K562 (cell line): ENCODE measurements around the gene ZNF429. TPM values are rescaled to one million over a fixed set of nuclear protein-coding genes. Genes with fewer than 3 reads are reported as not detected.

Experiments used
- ATF1 ChIP-seq, 2 experiments: fragments of 450-650 bp in 1 of 2; IDR thresholded peaks; 2 replicates each; pipeline ENCODE4 v1.6.1; 2016; ENCODE audit warnings: missing compliant biosample characterization in 1 of 2, missing genetic modification characterization in 1 of 2
- FOXA3 ChIP-seq, 2 experiments: fragments of 450-650 bp in 1 of 2; sonication (generic) in 1 of 2; formaldehyde crosslinking; IDR thresholded peaks in 1 of 2; conservative IDR thresholded peaks in 1 of 2; 2 replicates each; pipeline versions ENCODE4 v1.4.0 to v1.8.0; 2020 to 2022; ENCODE audit warnings: mild to moderate bottlenecking in 2 of 2, missing genetic modification reagents in 1 of 2
- NONO ChIP-seq, 2 experiments: fragments of 200-400 bp in 1 of 2; fragments of 450-650 bp in 1 of 2; formaldehyde crosslinking in 1 of 2; IDR thresholded peaks; 2 replicates each; pipeline ENCODE4 v1.6.1; 2017; ENCODE audit warnings: low read depth in 2 of 2, mild to moderate bottlenecking in 2 of 2, moderate library complexity in 2 of 2, low read length in 1 of 2
- NR4A1 ChIP-seq, 2 experiments: fragments of 250-450 bp in 1 of 2; fragments of 450-650 bp in 1 of 2; sonication (Bioruptor Pico) in 1 of 2; IDR thresholded peaks; 2 replicates each; pipeline versions ENCODE4 v1.4.0 to v1.6.1; 2016 to 2020; ENCODE audit warnings: mild to moderate bottlenecking in 2 of 2, missing compliant biosample characterization in 1 of 2, missing genetic modification characterization in 1 of 2, moderate library complexity in 1 of 2
- polyA plus RNA-seq, 8 experiments: library from polyadenylated mRNA; depleted of rRNA in 4 of 8; stranded (reverse) in 5 of 8; unstranded in 3 of 8; fragments of >200 nt; fragmentation: Nextera tagmentation in 2 of 8; fragmentation: Illumina TruSeq in 1 of 8; extraction: Ambion mirVana in 2 of 8; extraction: Trizol in 1 of 8; gene quantifications; 2 replicates each; pipeline versions ENCODE4 v1.2.1 to v1.2.3, GENCODE V29; 2011 to 2014; ENCODE audit warnings: inconsistent platforms in 1 of 8, missing spikeins in 1 of 8
- total RNA-seq, 7 experiments: library from RNA; depleted of rRNA in 6 of 7; stranded (reverse); fragments of >200 nt in 6 of 7; fragmentation: Illumina TruSeq in 2 of 7; extraction: Trizol in 2 of 7; gene quantifications; 2 replicates each; pipeline versions ENCODE4 v1.2.1 to v1.2.3, GENCODE V29; 2011 to 2021; ENCODE audit warnings: low replicate concordance in 1 of 7
- TF ChIP-seq, protein P1 (sequence below): sonication (generic); formaldehyde crosslinking; IDR thresholded peaks from 2 replicates; pipeline ENCODE4 v1.8.0; 2023; ENCODE audit warnings: mild to moderate bottlenecking, missing genetic modification reagents
- TF ChIP-seq, protein P2 (sequence below), 2 experiments: fragments of 150-350 bp in 1 of 2; IDR thresholded peaks; 2 replicates each; pipeline ENCODE4 v1.6.1; 2012 to 2016; ENCODE audit warnings: low read depth in 2 of 2, low read length in 2 of 2, mild to moderate bottlenecking in 1 of 2, moderate library complexity in 1 of 2
- TF ChIP-seq, protein P3 (sequence below): sonication (generic); formaldehyde crosslinking; IDR thresholded peaks from 2 replicates; pipeline ENCODE4 v1.8.0; 2022; ENCODE audit warnings: missing genetic modification reagents, mild to moderate bottlenecking, moderate library complexity, borderline replicate concordance
- TF ChIP-seq, protein P4 (sequence below): fragments of 450-650 bp; formaldehyde crosslinking; IDR thresholded peaks from 2 replicates; pipeline ENCODE4 v1.4.0; 2020; ENCODE audit warnings: mild to moderate bottlenecking, moderate library complexity
- TF ChIP-seq, protein P5 (sequence below): sonication (generic); formaldehyde crosslinking; IDR thresholded peaks from 2 replicates; pipeline ENCODE4 v1.8.1; 2023; ENCODE audit warnings: mild to moderate bottlenecking, missing genetic modification reagents

ZNF429 gene
- total and polyA plus RNA-seq, 9 of the 15 experiments (the other 6 are each of a cell fraction or from before 2014, with no cell fraction given): 11.4 to 24.5 (median 16.3) TPM

DNA sequence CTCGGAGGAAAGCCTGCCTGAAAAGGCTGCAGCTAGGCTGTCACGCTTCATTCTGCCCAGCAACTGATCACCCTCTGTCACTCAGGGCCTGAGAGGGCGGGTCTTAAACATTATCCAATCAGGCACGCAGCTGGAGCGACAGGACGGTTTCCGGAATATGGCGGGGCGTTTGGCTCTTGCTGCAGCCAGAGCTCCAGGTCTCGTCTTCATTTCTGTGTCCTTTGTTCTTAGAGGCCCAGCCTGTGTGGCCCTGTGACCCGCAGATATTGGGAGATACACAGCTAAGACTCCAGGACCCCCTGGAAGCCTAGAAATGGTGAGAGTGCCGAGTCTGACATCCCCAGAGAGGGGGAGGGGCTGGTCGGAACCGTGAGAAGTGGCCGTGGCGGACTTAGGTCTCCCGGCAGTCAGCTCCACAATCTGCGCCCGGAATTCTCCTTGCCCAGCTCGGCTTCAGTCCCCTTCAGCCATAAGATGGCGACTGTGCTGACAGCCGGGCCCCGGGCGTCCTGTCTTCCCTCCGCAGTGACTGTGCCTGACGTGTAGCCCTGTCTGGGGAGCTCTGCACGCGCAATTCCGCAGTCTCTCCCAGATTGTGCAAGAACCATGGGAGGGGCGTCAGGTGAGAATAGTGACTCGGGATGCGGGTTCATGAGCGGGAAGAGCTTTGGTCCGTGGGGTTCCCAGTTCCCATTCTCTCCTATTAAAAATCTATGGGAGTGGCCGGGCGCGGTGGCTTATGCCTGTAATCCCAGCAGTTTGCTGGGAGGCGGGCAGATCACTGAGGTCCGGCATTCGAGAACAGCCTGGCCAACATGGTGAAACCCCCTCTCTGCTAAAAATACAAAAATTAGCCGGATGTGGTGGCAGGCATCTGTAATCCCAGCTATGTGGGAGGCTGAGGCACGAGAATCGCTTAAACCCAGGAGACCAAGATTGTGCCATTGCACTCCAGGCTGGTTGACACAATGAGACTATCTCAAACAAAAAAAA, at the start of gene ZNF429 (continued):
- TF ChIP-seq, protein P1, sequence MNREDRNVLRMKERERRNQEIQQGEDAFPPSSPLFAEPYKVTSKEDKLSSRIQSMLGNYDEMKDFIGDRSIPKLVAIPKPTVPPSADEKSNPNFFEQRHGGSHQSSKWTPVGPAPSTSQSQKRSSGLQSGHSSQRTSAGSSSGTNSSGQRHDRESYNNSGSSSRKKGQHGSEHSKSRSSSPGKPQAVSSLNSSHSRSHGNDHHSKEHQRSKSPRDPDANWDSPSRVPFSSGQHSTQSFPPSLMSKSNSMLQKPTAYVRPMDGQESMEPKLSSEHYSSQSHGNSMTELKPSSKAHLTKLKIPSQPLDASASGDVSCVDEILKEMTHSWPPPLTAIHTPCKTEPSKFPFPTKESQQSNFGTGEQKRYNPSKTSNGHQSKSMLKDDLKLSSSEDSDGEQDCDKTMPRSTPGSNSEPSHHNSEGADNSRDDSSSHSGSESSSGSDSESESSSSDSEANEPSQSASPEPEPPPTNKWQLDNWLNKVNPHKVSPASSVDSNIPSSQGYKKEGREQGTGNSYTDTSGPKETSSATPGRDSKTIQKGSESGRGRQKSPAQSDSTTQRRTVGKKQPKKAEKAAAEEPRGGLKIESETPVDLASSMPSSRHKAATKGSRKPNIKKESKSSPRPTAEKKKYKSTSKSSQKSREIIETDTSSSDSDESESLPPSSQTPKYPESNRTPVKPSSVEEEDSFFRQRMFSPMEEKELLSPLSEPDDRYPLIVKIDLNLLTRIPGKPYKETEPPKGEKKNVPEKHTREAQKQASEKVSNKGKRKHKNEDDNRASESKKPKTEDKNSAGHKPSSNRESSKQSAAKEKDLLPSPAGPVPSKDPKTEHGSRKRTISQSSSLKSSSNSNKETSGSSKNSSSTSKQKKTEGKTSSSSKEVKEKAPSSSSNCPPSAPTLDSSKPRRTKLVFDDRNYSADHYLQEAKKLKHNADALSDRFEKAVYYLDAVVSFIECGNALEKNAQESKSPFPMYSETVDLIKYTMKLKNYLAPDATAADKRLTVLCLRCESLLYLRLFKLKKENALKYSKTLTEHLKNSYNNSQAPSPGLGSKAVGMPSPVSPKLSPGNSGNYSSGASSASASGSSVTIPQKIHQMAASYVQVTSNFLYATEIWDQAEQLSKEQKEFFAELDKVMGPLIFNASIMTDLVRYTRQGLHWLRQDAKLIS: peak; percentile 46; the same call in 1 of the 2 replicates
- TF ChIP-seq ATF1 (CRISPR knock-in tag; IDR thresholded peaks at IDR 0.05) (no peak), ATF1 (tag; IDR thresholded peaks at IDR 0.05) (peak; percentile 89), NR4A1 (CRISPR knock-in tag; IDR thresholded peaks at IDR 0.05) (no peak), NR4A1 (tag; IDR thresholded peaks at IDR 0.05) (peak; percentile 58; the same call in 1 of the 2 replicates), NONO (IDR thresholded peaks at IDR 0.05; ENCODE audit: low read depth in 2 of 2, low read length in 1 of 2) (0 out of 4 replicates have a peak, but pooled peaks of 1 of the 2 experiments have one; percentile 31), FOXA3 (CRISPR knock-in tag; conservative IDR thresholded peaks at IDR 0.05 in 1 of 2, IDR thresholded peaks at IDR 0.05 in 1 of 2) (no peak)
- TF ChIP-seq, protein P2, sequence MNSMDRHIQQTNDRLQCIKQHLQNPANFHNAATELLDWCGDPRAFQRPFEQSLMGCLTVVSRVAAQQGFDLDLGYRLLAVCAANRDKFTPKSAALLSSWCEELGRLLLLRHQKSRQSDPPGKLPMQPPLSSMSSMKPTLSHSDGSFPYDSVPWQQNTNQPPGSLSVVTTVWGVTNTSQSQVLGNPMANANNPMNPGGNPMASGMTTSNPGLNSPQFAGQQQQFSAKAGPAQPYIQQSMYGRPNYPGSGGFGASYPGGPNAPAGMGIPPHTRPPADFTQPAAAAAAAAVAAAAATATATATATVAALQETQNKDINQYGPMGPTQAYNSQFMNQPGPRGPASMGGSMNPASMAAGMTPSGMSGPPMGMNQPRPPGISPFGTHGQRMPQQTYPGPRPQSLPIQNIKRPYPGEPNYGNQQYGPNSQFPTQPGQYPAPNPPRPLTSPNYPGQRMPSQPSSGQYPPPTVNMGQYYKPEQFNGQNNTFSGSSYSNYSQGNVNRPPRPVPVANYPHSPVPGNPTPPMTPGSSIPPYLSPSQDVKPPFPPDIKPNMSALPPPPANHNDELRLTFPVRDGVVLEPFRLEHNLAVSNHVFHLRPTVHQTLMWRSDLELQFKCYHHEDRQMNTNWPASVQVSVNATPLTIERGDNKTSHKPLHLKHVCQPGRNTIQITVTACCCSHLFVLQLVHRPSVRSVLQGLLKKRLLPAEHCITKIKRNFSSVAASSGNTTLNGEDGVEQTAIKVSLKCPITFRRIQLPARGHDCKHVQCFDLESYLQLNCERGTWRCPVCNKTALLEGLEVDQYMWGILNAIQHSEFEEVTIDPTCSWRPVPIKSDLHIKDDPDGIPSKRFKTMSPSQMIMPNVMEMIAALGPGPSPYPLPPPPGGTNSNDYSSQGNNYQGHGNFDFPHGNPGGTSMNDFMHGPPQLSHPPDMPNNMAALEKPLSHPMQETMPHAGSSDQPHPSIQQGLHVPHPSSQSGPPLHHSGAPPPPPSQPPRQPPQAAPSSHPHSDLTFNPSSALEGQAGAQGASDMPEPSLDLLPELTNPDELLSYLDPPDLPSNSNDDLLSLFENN (IDR thresholded peaks at IDR 0.05; ENCODE audit: low read depth in 2 of 2, low read length in 2 of 2): no peak
- TF ChIP-seq, protein P3, sequence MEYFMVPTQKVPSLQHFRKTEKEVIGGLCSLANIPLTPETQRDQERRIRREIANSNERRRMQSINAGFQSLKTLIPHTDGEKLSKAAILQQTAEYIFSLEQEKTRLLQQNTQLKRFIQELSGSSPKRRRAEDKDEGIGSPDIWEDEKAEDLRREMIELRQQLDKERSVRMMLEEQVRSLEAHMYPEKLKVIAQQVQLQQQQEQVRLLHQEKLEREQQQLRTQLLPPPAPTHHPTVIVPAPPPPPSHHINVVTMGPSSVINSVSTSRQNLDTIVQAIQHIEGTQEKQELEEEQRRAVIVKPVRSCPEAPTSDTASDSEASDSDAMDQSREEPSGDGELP: peak; percentile 70; the same call in 1 of the 2 replicates
- TF ChIP-seq, protein P4, sequence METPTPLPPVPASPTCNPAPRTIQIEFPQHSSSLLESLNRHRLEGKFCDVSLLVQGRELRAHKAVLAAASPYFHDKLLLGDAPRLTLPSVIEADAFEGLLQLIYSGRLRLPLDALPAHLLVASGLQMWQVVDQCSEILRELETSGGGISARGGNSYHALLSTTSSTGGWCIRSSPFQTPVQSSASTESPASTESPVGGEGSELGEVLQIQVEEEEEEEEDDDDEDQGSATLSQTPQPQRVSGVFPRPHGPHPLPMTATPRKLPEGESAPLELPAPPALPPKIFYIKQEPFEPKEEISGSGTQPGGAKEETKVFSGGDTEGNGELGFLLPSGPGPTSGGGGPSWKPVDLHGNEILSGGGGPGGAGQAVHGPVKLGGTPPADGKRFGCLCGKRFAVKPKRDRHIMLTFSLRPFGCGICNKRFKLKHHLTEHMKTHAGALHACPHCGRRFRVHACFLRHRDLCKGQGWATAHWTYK (CRISPR knock-in tag): peak; percentile 77
- TF ChIP-seq, protein P5, sequence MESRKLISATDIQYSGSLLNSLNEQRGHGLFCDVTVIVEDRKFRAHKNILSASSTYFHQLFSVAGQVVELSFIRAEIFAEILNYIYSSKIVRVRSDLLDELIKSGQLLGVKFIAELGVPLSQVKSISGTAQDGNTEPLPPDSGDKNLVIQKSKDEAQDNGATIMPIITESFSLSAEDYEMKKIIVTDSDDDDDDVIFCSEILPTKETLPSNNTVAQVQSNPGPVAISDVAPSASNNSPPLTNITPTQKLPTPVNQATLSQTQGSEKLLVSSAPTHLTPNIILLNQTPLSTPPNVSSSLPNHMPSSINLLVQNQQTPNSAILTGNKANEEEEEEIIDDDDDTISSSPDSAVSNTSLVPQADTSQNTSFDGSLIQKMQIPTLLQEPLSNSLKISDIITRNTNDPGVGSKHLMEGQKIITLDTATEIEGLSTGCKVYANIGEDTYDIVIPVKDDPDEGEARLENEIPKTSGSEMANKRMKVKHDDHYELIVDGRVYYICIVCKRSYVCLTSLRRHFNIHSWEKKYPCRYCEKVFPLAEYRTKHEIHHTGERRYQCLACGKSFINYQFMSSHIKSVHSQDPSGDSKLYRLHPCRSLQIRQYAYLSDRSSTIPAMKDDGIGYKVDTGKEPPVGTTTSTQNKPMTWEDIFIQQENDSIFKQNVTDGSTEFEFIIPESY: no peak
